Sigmoid colon (tissue), 7 donors: ENCODE measurements around the gene CES3. TPM values are rescaled to one million over a fixed set of nuclear protein-coding genes. Genes with fewer than 3 reads are reported as not detected.

Experiments
- DNase-seq: peaks from one replicate; pipeline ENCODE4 v3.0.0-alpha.2; 2019
- H3K27ac ChIP-seq, 4 donors: fragments of 200-600 bp; sonication (generic); one replicate each; pipeline ENCODE4 v1.5.1; 2016 to 2019; ENCODE audit warnings: mild to moderate bottlenecking in 1 of 4
- H3K27me3 ChIP-seq, 3 donors: fragments of 200-600 bp; sonication (generic); one replicate each; pipeline ENCODE4 v1.5.1; 2019; ENCODE audit warnings: mild to moderate bottlenecking in 1 of 3
- H3K36me3 ChIP-seq, 4 donors: fragments of 200-600 bp; sonication (generic); one replicate each; pipeline ENCODE4 v1.5.1; 2016 to 2019
- H3K4me1 ChIP-seq, 4 donors: fragments of 200-600 bp; sonication (generic); one replicate each; pipeline ENCODE4 v1.5.1; 2017 to 2019
- H3K4me3 ChIP-seq, 4 donors: fragments of 200-600 bp; sonication (generic); one replicate each; pipeline ENCODE4 v1.5.1; 2017 to 2019; ENCODE audit warnings: mild to moderate bottlenecking in 2 of 4, moderate library complexity in 1 of 4
- H3K9me3 ChIP-seq, 4 donors: fragments of 200-600 bp in 3 of 4; sonication (generic) in 3 of 4; one replicate each; pipeline versions ENCODE4 v1.5.1 to v1.6.1; 2013 to 2019
- CTCF ChIP-seq, 4 experiments: fragments of 450-650 bp in 3 of 4; fragments of 200-600 bp in 1 of 4; IDR thresholded peaks; one replicate each; pipeline ENCODE4 v1.5.1; 2016 to 2019; ENCODE audit warnings: antibody characterized with exemption in 4 of 4, mild to moderate bottlenecking in 3 of 4, moderate library complexity in 2 of 4
- EP300 ChIP-seq, 4 donors: sonication (generic); formaldehyde crosslinking; IDR thresholded peaks; one replicate each; pipeline ENCODE4 v1.6.1; 2017; ENCODE audit warnings: antibody characterized with exemption in 4 of 4
- POLR2A ChIP-seq, 2 donors: fragments of 450-650 bp; IDR thresholded peaks; one replicate each; pipeline ENCODE4 v1.6.1; 2016; ENCODE audit warnings: antibody characterized with exemption in 2 of 2, mild to moderate bottlenecking in 2 of 2, moderate library complexity in 2 of 2
- POLR2AphosphoS5 ChIP-seq, 4 donors: sonication (generic); formaldehyde crosslinking; IDR thresholded peaks; one replicate each; pipeline ENCODE4 v1.6.1; 2017; ENCODE audit warnings: antibody characterized with exemption in 4 of 4
- WGBS, 2 donors: extraction: QIAGEN DNeasy Blood & Tissue Kit; methylation state at CpG; one replicate each; pipeline ENCODE4 v1.1.7; 2013; 5-methylcytosine and 5-hydroxymethylcytosine counted together
- intact Hi-C: fragments of 100-400 bp; cut with DNase I; formaldehyde crosslinking; loops from one replicate; pipeline ENCODE4 v1.15.1; 2023
- polyA plus RNA-seq, 3 donors: library from polyadenylated mRNA; stranded (reverse); fragments of 200-250 nt; gene quantifications; one replicate each; pipeline ENCODE4 v1.2.3, GENCODE V29; 2013
- total RNA-seq, 4 donors: library from RNA; depleted of rRNA; stranded (reverse); fragments of >200 nt; gene quantifications; one replicate each; pipeline ENCODE4 v1.1.0, GENCODE V29; 2016
- donor health status: healthy with polysubstance abuse.
- donor health status: Bipolar disorder and iron deficiency.
- donor health status: healthy.

Gene CES3
- total and polyA plus RNA-seq, 7 donors, result 0.16 to 48.4 (median 6.7) TPM; not detected in 1

GRCh38 chr16:66918803-66919568 is 42.1 kb upstream of the CES3 start, which contains the start of gene CDH16:
Gene CDH16 (minus strand): TSS chr16:66918885. CDS start chr16:66918065, 820 bp downstream.
- H3K27me3 ChIP-seq, result no peaks in the 10 kb centered on the region
- no peaks in the 10 kb centered on the region for H3K9me3 ChIP-seq
- peak within 1 kb of the TSS in 1 of 4 donors; percentile 96 for H3K27ac ChIP-seq
- H3K4me3 ChIP-seq, result no peak within 1 kb of the TSS
- peaks cover 0 to 11% (median 7%) of the 10 kb centered on the region in 4 donors for H3K36me3 ChIP-seq
- TF ChIP-seq CTCF (IDR thresholded peaks at IDR 0.05), result no peak
- TF ChIP-seq POLR2A (IDR thresholded peaks at IDR 0.05), result no peak
- no peak for TF ChIP-seq POLR2AphosphoS5 (IDR thresholded peaks at IDR 0.05)
- TF ChIP-seq EP300 (IDR thresholded peaks at IDR 0.05), result no peak
- DNase-seq, result no peak
- 42 to 79% methylated on average over 7 of the region's 7 CpGs for WGBS, 2 donors
- intact Hi-C loops, result no loop called here
- H3K4me1 ChIP-seq, result peaks cover 0 to 38% (median 18%) of the 10 kb centered on the region in 4 donors

DNA sequence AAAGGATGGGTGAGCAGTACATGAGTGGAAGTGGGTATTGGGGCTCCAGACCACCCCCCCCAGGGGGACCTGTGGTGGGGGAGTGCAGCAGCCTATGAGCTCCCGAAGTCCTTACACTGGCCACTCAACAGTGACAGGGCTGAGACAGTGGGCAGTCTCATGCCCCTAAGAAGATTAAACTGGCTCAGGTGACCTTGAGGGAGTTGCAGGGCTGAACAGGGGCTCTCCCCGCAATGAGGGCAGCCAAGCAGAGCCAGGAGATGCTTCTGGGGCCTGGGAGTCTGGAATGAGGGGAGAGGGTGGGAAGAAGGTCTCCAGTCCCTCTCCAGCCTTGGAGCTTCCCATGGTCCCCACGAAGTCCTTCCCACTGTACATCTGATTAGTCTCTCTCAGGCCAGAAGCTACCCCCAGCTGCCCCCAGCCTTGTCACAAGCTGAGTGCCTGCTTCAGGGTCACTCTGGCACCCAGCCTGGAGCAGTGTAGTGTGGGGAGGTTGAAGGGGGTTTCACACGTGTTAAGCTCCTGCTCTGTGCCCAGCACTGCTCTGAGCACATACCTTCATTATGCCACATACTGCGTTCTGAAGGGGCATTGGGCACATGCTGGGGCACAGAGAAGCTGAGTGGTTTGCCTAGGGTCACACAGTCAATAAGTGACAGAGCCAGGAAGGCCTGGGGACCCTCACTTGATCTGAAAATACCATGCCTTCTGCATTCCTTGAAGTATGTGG is 41.3 kb upstream of the CES3 start:
- peak overlapping the region in 1 of 4 donors; percentile 96 for H3K27ac ChIP-seq
- no peak overlapping the region for H3K4me3 ChIP-seq
- no peak for DNase-seq
- WGBS, 2 donors, result 81 to 82% methylated on average over 5 of the region's 5 CpGs
- intact Hi-C loops, result no loop called here
- no peaks in the 10 kb centered on the region for H3K9me3 ChIP-seq
- no peaks in the 10 kb centered on the region for H3K27me3 ChIP-seq
- peaks cover 0 to 44% (median 26%) of the 10 kb centered on the region in 4 donors for H3K4me1 ChIP-seq
- TF ChIP-seq CTCF (IDR thresholded peaks at IDR 0.05) (no peak), POLR2A (IDR thresholded peaks at IDR 0.05) (no peak), POLR2AphosphoS5 (IDR thresholded peaks at IDR 0.05) (no peak), EP300 (IDR thresholded peaks at IDR 0.05) (no peak)
- H3K36me3 ChIP-seq, result peaks cover 0 to 11% (median 7%) of the 10 kb centered on the region in 4 donors

DNA sequence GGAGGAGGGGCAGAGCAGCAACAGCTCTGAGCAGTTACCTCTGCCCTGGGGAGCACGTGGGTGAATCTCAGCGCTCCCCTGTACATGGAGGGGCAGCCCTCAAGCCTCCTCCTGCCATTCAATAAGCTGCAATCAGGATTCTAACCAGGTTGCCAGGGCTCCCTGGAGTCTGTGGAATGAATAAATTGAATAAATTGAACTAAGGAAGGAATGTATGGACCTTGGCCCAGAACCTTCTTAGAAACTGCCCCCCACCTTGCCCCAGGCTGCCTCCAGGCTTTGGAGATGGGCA is 40.8 kb upstream of the CES3 start:
- 62 to 65% methylated on average over 2 of the region's 2 CpGs for WGBS, 2 donors
- H3K4me3 ChIP-seq, result no peak overlapping the region
- intact Hi-C loops, result no loop called here
- no peaks in the 10 kb centered on the region for H3K9me3 ChIP-seq
- no peaks in the 10 kb centered on the region for H3K27me3 ChIP-seq
- TF ChIP-seq POLR2A (IDR thresholded peaks at IDR 0.05), result no peak
- no peak for TF ChIP-seq POLR2AphosphoS5 (IDR thresholded peaks at IDR 0.05)
- peak overlapping the region in 1 of 4 donors; percentile 96 for H3K27ac ChIP-seq
- no peak for DNase-seq
- H3K36me3 ChIP-seq, result peaks cover 0 to 11% (median 7%) of the 10 kb centered on the region in 4 donors
- H3K4me1 ChIP-seq, result peaks cover 0 to 49% (median 31%) of the 10 kb centered on the region in 4 donors

DNA sequence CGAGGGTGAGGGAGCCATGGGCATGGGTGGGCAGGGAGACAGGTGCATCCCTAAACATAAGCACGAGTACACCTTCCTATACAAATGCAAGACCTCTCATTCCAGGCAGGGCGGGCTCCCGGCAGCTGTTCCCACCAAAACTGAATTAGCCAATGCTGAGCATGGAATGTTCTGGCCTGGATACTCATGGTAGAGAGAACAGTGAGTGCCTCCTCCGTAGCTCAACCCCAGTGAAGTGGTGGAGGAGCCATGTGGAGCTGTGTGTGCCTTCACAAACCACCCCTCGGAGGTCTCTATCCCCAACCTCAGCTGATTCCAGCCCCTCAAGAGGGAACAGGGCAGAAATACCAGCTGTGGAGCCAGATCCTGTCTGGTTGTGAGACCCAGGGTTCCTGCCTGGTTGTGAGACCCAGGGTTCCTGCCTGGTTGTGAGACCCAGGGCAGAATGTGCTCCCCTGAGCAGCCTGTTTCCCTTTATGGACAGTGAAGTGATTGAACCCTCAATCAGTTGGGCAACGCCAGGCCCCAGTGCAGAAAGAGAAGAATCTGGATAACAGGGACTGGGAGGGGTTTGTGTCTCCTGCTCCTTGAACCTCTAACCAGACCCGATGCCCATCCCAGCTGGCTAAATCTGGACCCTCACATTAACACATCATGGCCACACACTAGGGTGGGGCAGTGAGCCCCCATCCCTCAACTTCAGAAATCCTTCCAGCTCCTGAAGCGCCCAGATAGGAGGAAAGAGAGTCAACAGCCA is 40.0 kb upstream of the CES3 start:
- Histone ChIP-seq H3K27me3 (no peaks in the 10 kb centered on the region), H3K27ac (peak overlapping the region in 1 of 4 donors; percentile 96), H3K4me3 (no peak overlapping the region), H3K9me3 (no peaks in the 10 kb centered on the region), H3K4me1 (peaks cover 0 to 58% (median 40%) of the 10 kb centered on the region in 4 donors), H3K36me3 (peaks cover 0 to 11% (median 7%) of the 10 kb centered on the region in 4 donors)
- TF ChIP-seq POLR2A (IDR thresholded peaks at IDR 0.05), result no peak
- no peak for TF ChIP-seq CTCF (IDR thresholded peaks at IDR 0.05)
- TF ChIP-seq EP300 (IDR thresholded peaks at IDR 0.05), result no peak
- no peak for TF ChIP-seq POLR2AphosphoS5 (IDR thresholded peaks at IDR 0.05)
- 74 to 77% methylated on average over 9 of the region's 9 CpGs for WGBS, 2 donors
- intact Hi-C loops, result no loop called here
- DNase-seq, result no peak
